ENCODE measurements around the gene KRTAP22-2.

GRCh38 chr21:30598802-30599201 is 8.6 kb upstream of the KRTAP22-2 start, which contains the start of gene KRTAP6-2:
- no peak for TF ChIP-seq MAFK (IDR thresholded peaks at IDR 0.05; ENCODE audit: low read depth, low read length)
- TF ChIP-seq MXI1 (IDR thresholded peaks at IDR 0.05; ENCODE audit: borderline replicate concordance, low read depth, low read length) = no peak
- TF ChIP-seq CTCF (conservative IDR thresholded peaks at IDR 0.05; ENCODE audit: low read depth, low read length) = no peak
- TF ChIP-seq CEBPB (IDR thresholded peaks at IDR 0.05; ENCODE audit: low read depth, low read length) = no peak
- no peak for TF ChIP-seq POLR2A (IDR thresholded peaks at IDR 0.05; ENCODE audit: low read depth, low read length)
- no peak for TF ChIP-seq RFX5 (IDR thresholded peaks at IDR 0.05; ENCODE audit: low read depth, low read length)
- TF ChIP-seq RAD21 (IDR thresholded peaks at IDR 0.05; ENCODE audit: low read length) = no peak
- TF ChIP-seq SMC3 (IDR thresholded peaks at IDR 0.05; ENCODE audit: low read depth, low read length) = no peak
- no peak for TF ChIP-seq USF2 (IDR thresholded peaks at IDR 0.05; ENCODE audit: low read depth, low read length)
- TF ChIP-seq FOS (IDR thresholded peaks at IDR 0.05; ENCODE audit: low read depth, low read length) = no peak
